ENCODE measurements around the gene TTC12.

Gene TTC12

GRCh38 chr11:113314389-113315301 lies at the start of gene TTC12:
TTC12 (plus strand) TSS chr11:113314583; CDS start chr11:113316258, 1,675 bp downstream.
- DNase-seq (ENCODE audit: low spot score): peak; percentile 57

DNA sequence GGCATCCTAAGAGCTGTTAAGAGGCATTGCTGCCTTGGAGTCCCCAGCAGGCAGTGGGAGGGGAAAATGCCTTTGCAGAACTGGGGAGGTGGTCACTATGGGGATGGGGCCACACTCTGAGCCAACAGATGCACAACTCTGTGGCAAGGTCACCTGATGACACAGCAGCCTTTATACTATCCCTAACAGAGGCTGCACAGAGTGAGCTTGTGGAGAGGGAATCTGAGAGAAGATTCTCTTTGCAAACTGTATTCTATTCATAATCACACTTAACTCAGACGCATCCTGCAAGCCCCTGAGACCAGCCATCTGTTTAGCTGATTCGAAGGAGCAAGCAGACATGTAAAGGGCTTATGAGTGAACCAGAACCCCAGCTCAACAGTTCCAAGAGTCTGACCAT lies 49.0 kb upstream of the TTC12 start:
- DNase-seq (ENCODE audit: low spot score): no peak

DNA sequence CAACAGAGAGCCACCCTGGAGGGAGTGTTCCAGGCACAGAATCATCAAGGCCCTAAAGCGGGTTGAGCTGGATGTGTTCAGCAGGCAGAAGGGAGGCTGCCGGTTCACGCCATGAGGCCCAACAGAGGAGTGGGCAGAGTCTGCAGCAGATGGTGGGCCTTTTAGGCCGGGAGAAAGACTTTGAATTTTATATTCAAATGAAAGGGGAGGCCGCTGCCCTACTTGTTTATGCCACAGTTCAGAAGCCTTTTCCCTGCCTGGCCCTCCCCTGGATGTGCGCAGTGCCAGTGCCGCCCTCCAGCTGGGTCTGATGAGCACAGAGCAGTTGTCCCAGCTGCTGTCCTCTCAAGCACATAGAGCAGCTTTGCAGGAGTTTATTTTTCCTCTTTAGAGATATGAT lies 46.9 kb upstream of the TTC12 start:
- no peak for DNase-seq (ENCODE audit: low spot score)

DNA sequence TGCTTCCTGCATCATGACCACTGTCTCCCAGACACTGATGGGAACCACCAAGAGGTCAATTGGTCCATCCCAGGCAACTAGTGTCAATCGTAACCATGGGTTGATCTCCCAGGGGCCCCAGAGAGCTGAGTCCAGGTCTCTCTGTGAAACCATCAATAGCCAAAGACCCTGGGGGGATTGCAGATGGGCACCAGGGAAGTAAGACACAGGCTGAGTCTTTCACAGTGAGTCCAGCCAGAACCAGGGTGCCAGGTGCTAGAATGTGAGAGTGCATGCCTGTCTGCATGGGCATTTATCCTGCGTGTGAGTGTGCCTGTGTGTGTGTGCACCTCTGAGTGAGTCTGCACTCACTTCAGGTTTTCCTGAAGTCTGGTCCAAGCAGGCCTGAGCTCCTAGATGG lies 45.3 kb upstream of the TTC12 start:
- DNase-seq (ENCODE audit: low spot score): no peak

- DNase-seq (ENCODE audit: low spot score): no peak
Observed at GRCh38 chr11:113269636-113270035, 44.7 kb upstream of the TTC12 start.

GRCh38 chr11:113270080-113270479 lies 44.3 kb upstream of the TTC12 start:
- no peak for DNase-seq (ENCODE audit: low spot score)

- DNase-seq (ENCODE audit: low spot score): no peak
Observed at GRCh38 chr11:113271551-113272245, 42.7 kb upstream of the TTC12 start.

DNA sequence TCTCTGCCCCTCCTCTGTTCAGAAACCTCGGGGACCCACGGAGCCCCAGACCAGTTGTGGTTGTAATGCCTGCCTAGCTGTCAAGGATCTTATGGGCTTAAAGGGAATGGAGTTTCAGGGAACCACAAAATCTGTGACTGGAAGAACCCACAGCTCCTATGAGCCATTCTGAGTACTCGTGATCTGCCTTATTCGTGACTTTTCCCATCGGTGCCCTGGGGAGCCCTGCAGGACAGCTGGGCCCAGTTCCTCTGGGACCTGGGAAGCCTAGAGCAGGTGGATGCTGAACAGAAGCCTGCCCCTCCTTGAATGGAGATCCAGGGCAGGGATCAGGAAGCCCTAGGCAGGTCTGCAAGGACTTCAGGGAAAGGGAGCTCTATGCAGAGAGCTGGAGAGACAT lies 42.1 kb upstream of the TTC12 start:
- no peak for DNase-seq (ENCODE audit: low spot score)

DNA sequence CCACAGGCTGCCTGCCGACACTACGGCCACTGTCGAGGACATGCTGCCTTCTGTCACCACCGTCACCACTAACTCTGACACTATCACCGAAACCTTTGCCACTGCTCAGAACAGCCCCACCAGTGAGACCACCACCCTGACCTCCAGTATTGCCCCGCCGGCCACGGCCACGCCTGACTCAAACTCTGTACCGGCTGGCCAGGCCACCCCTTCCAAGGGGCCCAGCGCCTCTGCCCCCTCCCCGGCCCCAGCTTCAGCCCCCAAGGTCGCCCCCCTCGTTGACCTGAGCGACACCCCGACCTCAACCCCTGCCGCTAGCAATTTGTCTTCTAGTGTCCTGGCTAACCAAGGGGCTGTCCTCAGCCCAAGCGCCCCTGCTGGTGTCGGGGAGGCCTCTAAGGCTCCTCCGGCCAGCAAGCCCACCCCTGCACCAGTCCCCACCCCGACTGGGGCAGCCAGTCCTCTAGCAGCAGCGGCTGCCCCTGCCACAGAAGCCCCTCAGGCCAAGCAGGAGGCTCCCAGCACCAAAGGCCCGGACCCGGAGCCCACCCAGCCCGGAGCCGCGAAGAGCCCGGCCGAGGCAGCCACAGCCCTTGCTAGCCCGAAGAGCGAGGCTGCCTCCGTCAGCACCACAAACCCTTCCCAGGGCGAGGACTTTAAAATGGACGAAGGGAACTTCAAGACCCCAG lies 41.3 kb upstream of the TTC12 start:
- DNase-seq (ENCODE audit: low spot score): no peak

GRCh38 chr11:113273720-113274119 lies 40.7 kb upstream of the TTC12 start:
- DNase-seq (ENCODE audit: low spot score): no peak

DNA sequence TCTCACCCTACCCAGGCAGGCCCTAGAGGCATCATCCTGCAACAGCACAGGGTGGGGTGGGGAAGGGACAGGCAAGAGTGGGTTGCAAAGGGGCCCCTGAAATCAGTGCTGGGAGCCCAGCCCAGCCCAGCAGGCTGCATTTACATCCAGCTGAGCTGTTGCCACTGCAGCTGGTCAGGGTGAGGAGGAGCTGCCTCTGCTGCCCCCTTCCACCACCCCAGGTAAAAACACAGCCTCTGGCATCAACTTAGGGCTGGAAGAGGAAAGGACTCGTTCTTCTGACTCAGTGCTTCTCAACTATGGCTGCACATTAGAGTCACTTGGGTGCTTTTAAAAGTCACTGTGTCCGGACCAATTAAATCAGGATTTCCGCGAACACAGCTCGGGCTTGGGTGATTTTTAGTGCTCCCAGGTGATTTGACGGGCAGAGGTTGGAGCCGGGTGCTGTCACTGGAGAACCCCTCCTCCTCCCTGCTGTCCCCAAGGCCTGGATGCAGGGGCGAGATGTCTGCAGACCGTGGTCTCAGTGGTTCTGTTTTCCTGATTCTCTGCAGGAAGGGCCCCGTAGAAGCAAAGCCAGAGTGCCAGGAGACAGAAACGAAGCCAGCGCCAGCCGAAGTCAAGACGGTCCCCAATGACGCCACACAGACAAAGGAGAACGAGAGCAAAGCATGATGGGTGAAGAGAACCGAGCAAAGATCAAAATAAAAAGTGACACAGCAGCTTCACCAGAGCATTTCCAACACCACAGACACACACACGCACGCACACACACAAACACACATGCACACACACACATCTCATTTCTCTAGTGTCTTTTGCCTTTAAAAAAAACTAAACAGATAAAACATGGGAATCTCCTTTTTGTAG lies 39.4 kb upstream of the TTC12 start:
- no peak for DNase-seq (ENCODE audit: low spot score)

DNA sequence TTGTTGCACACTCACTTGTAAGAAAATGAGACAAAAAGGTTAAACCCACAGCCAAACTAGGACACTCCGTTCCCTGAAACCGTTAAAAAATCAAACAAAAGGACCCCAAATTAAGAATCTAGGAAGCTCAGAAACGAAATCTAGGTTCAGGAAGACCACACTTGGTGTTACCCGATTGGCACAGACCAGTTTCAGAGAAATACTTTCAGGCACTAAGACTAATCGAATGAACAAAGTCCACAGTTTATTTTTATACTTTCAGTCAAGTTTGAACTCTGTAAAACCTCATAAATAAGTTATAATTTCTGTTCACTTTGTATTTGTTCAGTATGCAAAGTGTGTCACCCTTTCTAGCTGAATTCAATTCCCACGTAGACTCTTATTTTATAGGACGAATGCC lies 38.8 kb upstream of the TTC12 start:
- no peak for DNase-seq (ENCODE audit: low spot score)

- no peak for DNase-seq (ENCODE audit: low spot score)
Observed at GRCh38 chr11:113276466-113276865, 37.9 kb upstream of the TTC12 start.

GRCh38 chr11:113277907-113278306 lies 36.5 kb upstream of the TTC12 start:
- no peak for DNase-seq (ENCODE audit: low spot score)

DNA sequence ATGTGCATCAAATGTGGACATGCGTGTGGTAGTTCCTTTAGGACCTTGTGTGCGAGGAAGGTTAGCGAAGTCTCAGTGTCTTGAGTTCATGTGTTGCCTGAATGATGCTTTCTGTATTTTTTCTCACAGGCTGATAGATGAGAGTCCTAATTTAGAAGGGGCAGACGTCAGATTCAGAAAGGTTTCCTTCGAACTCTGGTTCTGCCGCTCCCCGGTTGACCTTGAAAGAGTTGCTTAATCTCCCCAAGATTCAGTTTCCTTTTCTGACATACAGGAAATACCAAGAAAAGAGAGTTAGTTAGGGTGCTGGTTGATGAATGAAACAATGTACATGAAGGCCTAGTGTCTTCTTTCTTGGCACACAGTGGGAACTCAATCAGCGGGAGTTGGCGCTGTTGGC lies 35.9 kb upstream of the TTC12 start:
- no peak for DNase-seq (ENCODE audit: low spot score)

GRCh38 chr11:113278925-113279324 lies 35.5 kb upstream of the TTC12 start:
- DNase-seq (ENCODE audit: low spot score): no peak

DNA sequence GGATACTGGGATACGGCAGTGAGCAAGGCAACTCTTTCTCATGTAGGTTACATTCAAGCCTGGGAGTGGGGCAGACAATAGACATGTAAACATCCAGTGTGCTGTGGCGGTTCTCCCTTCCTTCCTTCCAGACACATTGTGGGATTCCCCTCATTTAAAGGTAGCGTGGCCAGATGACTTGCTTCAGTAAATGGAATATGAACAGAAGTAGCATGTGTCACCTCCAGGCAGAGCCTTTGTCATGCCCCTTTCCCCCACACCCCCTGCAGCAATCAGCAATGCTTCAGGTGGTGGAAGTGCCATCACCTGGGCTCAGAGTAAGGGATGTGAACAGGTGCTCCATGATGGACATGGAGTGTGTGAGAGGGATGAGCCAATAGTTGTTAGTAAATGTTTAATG lies 34.8 kb upstream of the TTC12 start:
- no peak for DNase-seq (ENCODE audit: low spot score)

DNA sequence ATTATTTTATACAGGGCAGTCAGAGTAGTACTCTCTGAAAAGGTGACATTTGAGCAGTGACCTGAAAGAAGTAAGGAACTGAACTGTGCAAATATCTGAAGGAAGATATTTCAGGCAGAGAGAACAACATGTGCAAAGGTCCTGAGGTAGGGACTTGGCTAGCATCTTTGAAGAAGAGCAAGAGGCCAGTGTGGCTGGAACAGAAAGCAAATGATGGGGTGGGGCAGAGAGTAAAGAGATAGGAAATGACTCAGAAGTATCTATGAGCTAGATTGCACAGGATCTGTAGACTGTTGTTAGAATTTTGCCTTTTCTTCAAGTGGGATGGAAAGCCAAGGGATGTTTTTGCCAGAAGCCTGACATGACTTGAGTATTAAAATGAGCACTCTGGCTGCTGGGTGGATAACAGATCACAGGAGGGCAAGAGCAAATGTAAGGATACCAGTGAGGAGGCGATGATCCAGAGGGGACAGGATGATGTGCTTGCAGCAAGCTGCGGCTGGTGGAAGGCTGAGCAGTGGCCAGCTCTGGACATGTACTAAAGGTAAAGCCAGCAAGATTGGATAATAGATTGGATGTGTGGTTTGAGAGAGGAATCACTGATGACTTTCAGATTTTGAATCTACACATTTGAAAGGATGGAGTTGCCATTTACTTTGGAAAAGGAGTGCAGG lies 33.2 kb upstream of the TTC12 start:
- DNase-seq (ENCODE audit: low spot score): no peak

DNA sequence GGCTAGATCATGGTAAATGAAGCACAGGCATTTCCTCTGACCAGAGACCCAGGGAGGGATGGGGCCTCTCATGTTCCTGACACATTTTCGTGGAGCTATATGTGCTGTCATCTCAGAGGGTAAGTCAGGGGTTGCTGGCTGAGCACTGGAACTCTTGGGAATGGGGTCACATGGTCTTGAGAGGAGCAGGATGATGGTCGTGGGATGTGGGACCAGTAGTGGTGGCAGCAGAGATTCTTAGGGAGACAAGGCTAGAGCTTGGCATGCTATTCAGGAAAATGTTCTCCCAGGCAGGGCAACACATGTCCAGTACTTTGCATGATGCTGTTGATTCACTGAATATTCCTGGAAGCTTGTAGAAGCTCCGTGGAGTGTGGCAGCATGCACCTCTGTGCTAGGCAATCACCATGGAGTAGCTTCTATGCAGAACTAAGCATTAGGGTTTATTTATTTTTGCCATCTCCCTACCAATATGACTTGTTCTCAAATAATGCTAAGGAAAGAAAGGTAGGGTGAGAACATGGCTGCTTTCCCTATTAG lies 31.4 kb upstream of the TTC12 start:
- no peak for DNase-seq (ENCODE audit: low spot score)

GRCh38 chr11:113283881-113284280 lies 30.5 kb upstream of the TTC12 start:
- DNase-seq (ENCODE audit: low spot score): no peak

DNA sequence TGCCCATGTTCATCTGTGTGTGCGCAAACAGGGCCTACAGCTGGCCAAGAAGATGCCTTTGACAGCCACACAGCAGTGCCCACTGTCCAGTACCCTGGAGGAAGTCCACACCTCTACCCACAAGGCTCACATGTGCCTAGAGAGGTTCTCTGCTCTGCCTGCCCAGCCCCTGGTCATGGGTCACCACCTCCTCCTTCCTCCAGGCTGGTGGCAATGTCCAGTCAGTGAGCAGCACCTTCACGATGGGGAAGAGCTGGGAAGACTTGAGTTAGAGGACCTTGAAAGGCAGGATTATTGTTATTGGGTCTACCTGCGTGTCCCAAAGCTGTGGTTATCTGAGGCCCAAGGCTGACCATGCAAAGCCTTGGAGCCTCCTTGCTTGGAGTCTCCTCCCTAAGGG lies 28.4 kb upstream of the TTC12 start:
- no peak for DNase-seq (ENCODE audit: low spot score)
